GM18520 (cell line): ENCODE measurements around the gene UBXN7.
"Not testable (repeated sequence)": the region's sequence is repeated elsewhere in the genome, so short reads cannot be mapped to it uniquely, and the experiment has no call there.

Experiments
- ATAC-seq: cut with Tn5 transposase; IDR thresholded peaks from one replicate; pipeline ENCODE4 v1.9.1; 2021; ENCODE audit not compliant: unreplicated experiment

The UBXN7 gene

GRCh38 chr3:196432137-196432879, at the start of gene UBXN7:
Gene UBXN7 (minus strand): TSS chr3:196432427. CDS start chr3:196432399, 28 bp downstream.
- peak; percentile 79 for ATAC-seq

- ATAC-seq: no peak
Observed at GRCh38 chr3:196477678-196478077, 45.5 kb upstream of the UBXN7 start.

GRCh38 chr3:196472286-196472685, 40.1 kb upstream of the UBXN7 start:
- ATAC-seq: no peak

- no peak for ATAC-seq
Observed at GRCh38 chr3:196471551-196471950, 39.3 kb upstream of the UBXN7 start.

- ATAC-seq: not testable (repeated sequence)
Observed at GRCh38 chr3:196470182-196470581, 38.0 kb upstream of the UBXN7 start.

GRCh38 chr3:196463804-196464203, 31.6 kb upstream of the UBXN7 start:
- no peak for ATAC-seq

- ATAC-seq: no peak
Observed at GRCh38 chr3:196463478-196463756, 31.2 kb upstream of the UBXN7 start.

- ATAC-seq: not testable (repeated sequence)
Observed at GRCh38 chr3:196462680-196463477, 30.7 kb upstream of the UBXN7 start.

- ATAC-seq: no peak
Observed at GRCh38 chr3:196458063-196458462, 25.8 kb upstream of the UBXN7 start.

GRCh38 chr3:196457470-196457869, 25.2 kb upstream of the UBXN7 start:
- ATAC-seq: not testable (repeated sequence)

- no peak for ATAC-seq
Observed at GRCh38 chr3:196454935-196455334, 22.7 kb upstream of the UBXN7 start.

- not testable (repeated sequence) for ATAC-seq
Observed at GRCh38 chr3:196445391-196445790, 13.2 kb upstream of the UBXN7 start.

- no peak for ATAC-seq
Observed at GRCh38 chr3:196444500-196444894, 12.3 kb upstream of the UBXN7 start.

GRCh38 chr3:196440696-196441095, 8.5 kb upstream of the UBXN7 start:
- ATAC-seq: peak; percentile 22

GRCh38 chr3:196440041-196440537, 7.9 kb upstream of the UBXN7 start:
- peak; percentile 38 for ATAC-seq

- peak; percentile 6 for ATAC-seq
Observed at GRCh38 chr3:196431181-196432136, 768 bp downstream of the UBXN7 start.

GRCh38 chr3:196428041-196428440, 4.2 kb downstream of the UBXN7 start:
- ATAC-seq: no peak

GRCh38 chr3:196424421-196424820, 7.8 kb downstream of the UBXN7 start:
- ATAC-seq: not testable (repeated sequence)

GRCh38 chr3:196423044-196423781, 9.0 kb downstream of the UBXN7 start:
- no peak for ATAC-seq

- ATAC-seq: not testable (repeated sequence)
Observed at GRCh38 chr3:196421668-196422067, 10.6 kb downstream of the UBXN7 start.
